Measurements from ENCODE around the gene RPL41.
A peak's percentile ranks its signal among the peaks of the same experiment; 100 is the strongest.

RPL41 gene

GRCh38 chr12:56078931-56079722 lies 37.3 kb upstream of the RPL41 start (continued):
- no peak for TF ChIP-seq OVOL3 (tag by site-specific recombination; IDR thresholded peaks at IDR 0.05)
- no peak for TF ChIP-seq ZNF169 (tag by site-specific recombination; IDR thresholded peaks at IDR 0.05)
- TF ChIP-seq ZNF404 (tag by site-specific recombination; IDR thresholded peaks at IDR 0.05), result no peak
- no peak for TF ChIP-seq ZNF830 (tag by site-specific recombination; IDR thresholded peaks at IDR 0.05; ENCODE audit: low read depth)
- no peak for TF ChIP-seq ZNF138 (tag by site-specific recombination; IDR thresholded peaks at IDR 0.05; ENCODE audit: borderline replicate concordance)
- TF ChIP-seq ZIC2 (tag by site-specific recombination; IDR thresholded peaks at IDR 0.05), result peak; percentile 82
- no peak for TF ChIP-seq ZNF510 (tag by site-specific recombination; IDR thresholded peaks at IDR 0.05; ENCODE audit: insufficient replicate concordance)
- TF ChIP-seq ZNF148 (tag by site-specific recombination; IDR thresholded peaks at IDR 0.05; ENCODE audit: borderline replicate concordance), result no peak
- peak; percentile 78 for TF ChIP-seq ZNF692 (tag by site-specific recombination; IDR thresholded peaks at IDR 0.05)
- TF ChIP-seq ZNF791 (tag by site-specific recombination; IDR thresholded peaks at IDR 0.05), result no peak
- no peak; the same call in 1 of the 2 replicates for TF ChIP-seq ZSCAN23 (tag by site-specific recombination; IDR thresholded peaks at IDR 0.05)
- peak; percentile 46; the same call in 1 of the 2 replicates for TF ChIP-seq ZNF561 (tag by site-specific recombination; IDR thresholded peaks at IDR 0.05; ENCODE audit: borderline replicate concordance)
- TF ChIP-seq ZNF221 (tag by site-specific recombination; IDR thresholded peaks at IDR 0.05; ENCODE audit: borderline replicate concordance), result no peak
- TF ChIP-seq ZFP69B (tag by site-specific recombination; IDR thresholded peaks at IDR 0.05), result peak; percentile 50
- TF ChIP-seq ZNF10 (tag by site-specific recombination; IDR thresholded peaks at IDR 0.05), result no peak
- TF ChIP-seq ZNF544 (tag by site-specific recombination; IDR thresholded peaks at IDR 0.05), result no peak
- TF ChIP-seq, protein P1, sequence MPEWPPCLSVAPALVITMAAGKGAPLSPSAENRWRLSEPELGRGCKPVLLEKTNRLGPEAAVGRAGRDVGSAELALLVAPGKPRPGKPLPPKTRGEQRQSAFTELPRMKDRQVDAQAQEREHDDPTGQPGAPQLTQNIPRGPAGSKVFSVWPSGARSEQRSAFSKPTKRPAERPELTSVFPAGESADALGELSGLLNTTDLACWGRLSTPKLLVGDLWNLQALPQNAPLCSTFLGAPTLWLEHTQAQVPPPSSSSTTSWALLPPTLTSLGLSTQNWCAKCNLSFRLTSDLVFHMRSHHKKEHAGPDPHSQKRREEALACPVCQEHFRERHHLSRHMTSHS (tag by site-specific recombination; IDR thresholded peaks at IDR 0.05), result no peak
- TF ChIP-seq ZSCAN18 (tag by site-specific recombination; IDR thresholded peaks at IDR 0.05), result no peak
- TF ChIP-seq ZNF2 (tag by site-specific recombination; IDR thresholded peaks at IDR 0.05), result peak; percentile 88
- TF ChIP-seq ZNF624 (tag by site-specific recombination; IDR thresholded peaks at IDR 0.05), result no peak
- peak; percentile 93 for TF ChIP-seq ZNF324 (tag by site-specific recombination; IDR thresholded peaks at IDR 0.05)
- TF ChIP-seq ZFHX2 (tag by site-specific recombination; conservative IDR thresholded peaks at IDR 0.05), result no peak
- 0 out of 2 replicates have a peak, but pooled peaks have one; percentile 51 for TF ChIP-seq PBX3 (CRISPR knock-in tag; IDR thresholded peaks at IDR 0.05)
- TF ChIP-seq ZNF112 (tag by site-specific recombination; IDR thresholded peaks at IDR 0.05), result no peak
- no peak for TF ChIP-seq ZNF423 (tag by site-specific recombination; IDR thresholded peaks at IDR 0.05)
- peak; percentile 32 for TF ChIP-seq KLF9 (tag by site-specific recombination; IDR thresholded peaks at IDR 0.05; ENCODE audit: low read depth)
- no peak for TF ChIP-seq ZNF426 (tag by site-specific recombination; IDR thresholded peaks at IDR 0.05)
- no peak; the same call in none of the 2 replicates for TF ChIP-seq ZSCAN30 (tag by site-specific recombination; IDR thresholded peaks at IDR 0.05)
- TF ChIP-seq ZXDB (tag by site-specific recombination; IDR thresholded peaks at IDR 0.05), result peak; percentile 77
- TF ChIP-seq KLF7 (tag by site-specific recombination; IDR thresholded peaks at IDR 0.05; ENCODE audit: borderline replicate concordance), result no peak
- peak; percentile 88 for TF ChIP-seq SCRT2 (tag by site-specific recombination; IDR thresholded peaks at IDR 0.05)
- no peak for TF ChIP-seq ZNF658 (tag by site-specific recombination; IDR thresholded peaks at IDR 0.05)
- TF ChIP-seq ZNF239 (tag by site-specific recombination; IDR thresholded peaks at IDR 0.05), result no peak

Data from HEK293 (cell line).